Urinary bladder (tissue), 4 donors: Measurements from ENCODE around the gene SMARCE1. TPM values are rescaled to one million over a fixed set of nuclear protein-coding genes. Genes with fewer than 3 reads are reported as not detected.
"Not testable (repeated sequence)": the region's sequence is repeated elsewhere in the genome, so short reads cannot be mapped to it uniquely, and the experiment has no call there.

Experiments used
- DNase-seq: peaks from one replicate; pipeline ENCODE4 v3.0.0-alpha.2; 2015; ENCODE audit errors: extremely low spot score
- H3K27ac ChIP-seq: one replicate; pipeline ENCODE4 v1.5.1; 2013; ENCODE audit warnings: low read depth, mild to moderate bottlenecking, moderate library complexity
- H3K36me3 ChIP-seq: one replicate; pipeline ENCODE4 v1.6.1; 2013; ENCODE audit warnings: mild to moderate bottlenecking, moderate library complexity; ENCODE audit not compliant: insufficient read depth
- H3K4me1 ChIP-seq: one replicate; pipeline ENCODE4 v1.6.1; 2013; ENCODE audit warnings: mild to moderate bottlenecking, moderate library complexity; ENCODE audit not compliant: insufficient read depth
- H3K4me3 ChIP-seq: one replicate; pipeline ENCODE4 v1.5.1; 2013; ENCODE audit warnings: low read depth, low read length
- WGBS: extraction: QIAGEN DNeasy Blood & Tissue Kit; methylation state at CpG from one replicate; pipeline ENCODE4 v1.1.7; 2013; 5-methylcytosine and 5-hydroxymethylcytosine counted together
- polyA plus RNA-seq: library from polyadenylated mRNA; stranded (reverse); fragments of 200-250 nt; gene quantifications from one replicate; pipeline ENCODE4 v1.2.3, GENCODE V29; 2013
- total RNA-seq: library from RNA; depleted of rRNA; stranded (reverse); fragments of >200 nt; gene quantifications from one replicate; pipeline ENCODE4 v1.2.3, GENCODE V29; 2014
- donor health status: healthy with polysubstance abuse.
- donor health status: healthy.

Gene SMARCE1
- total and polyA plus RNA-seq, 2 donors, result 97.6 to 126 TPM

GRCh38 chr17:40598619-40599467, 48.8 kb downstream of the SMARCE1 start:
- no peaks in the 10 kb centered on the region for H3K36me3 ChIP-seq
- DNase-seq, result no peak
- no peaks in the 10 kb centered on the region for H3K4me1 ChIP-seq
- no peak overlapping the region for H3K4me3 ChIP-seq
- 76% methylated on average over 20 of the region's 20 CpGs for WGBS
- no peak overlapping the region for H3K27ac ChIP-seq

GRCh38 chr17:40598301-40598618, 49.4 kb downstream of the SMARCE1 start:
- WGBS, result 83% methylated on average over 5 of the region's 5 CpGs
- no peak overlapping the region for H3K27ac ChIP-seq
- H3K4me3 ChIP-seq, result no peak overlapping the region
- no peak for DNase-seq
- no peaks in the 10 kb centered on the region for H3K4me1 ChIP-seq
- no peaks in the 10 kb centered on the region for H3K36me3 ChIP-seq

- WGBS, result 89% methylated on average over 9 of the region's 9 CpGs
- H3K27ac ChIP-seq, result no peak overlapping the region
Measured at GRCh38 chr17:40597556-40598300, 49.9 kb downstream of the SMARCE1 start.

GRCh38 chr17:40597156-40597555, 50.5 kb downstream of the SMARCE1 start:
- Histone ChIP-seq H3K4me1 (no peaks in the 10 kb centered on the region), H3K27ac (no peak overlapping the region), H3K36me3 (no peaks in the 10 kb centered on the region), H3K4me3 (no peak overlapping the region)
- 86% methylated on average over 3 of the region's 3 CpGs for WGBS
- DNase-seq, result no peak

More at GRCh38 chr17:40597556-40598300, 49.9 kb downstream of the SMARCE1 start:
- DNase-seq, result no peak
- no peaks in the 10 kb centered on the region for H3K4me1 ChIP-seq
- H3K4me3 ChIP-seq, result no peak overlapping the region
- H3K36me3 ChIP-seq, result no peaks in the 10 kb centered on the region

GRCh38 chr17:40596261-40596919, 51.2 kb downstream of the SMARCE1 start:
- no peaks in the 10 kb centered on the region for H3K4me1 ChIP-seq
- H3K27ac ChIP-seq, result no peak overlapping the region
- DNase-seq, result no peak
- WGBS, result 82% methylated on average over 7 of the region's 7 CpGs
- H3K4me3 ChIP-seq, result no peak overlapping the region
- no peaks in the 10 kb centered on the region for H3K36me3 ChIP-seq

- DNase-seq, result no peak
- Histone ChIP-seq H3K4me3 (no peak overlapping the region), H3K4me1 (no peaks in the 10 kb centered on the region), H3K27ac (no peak overlapping the region), H3K36me3 (no peaks in the 10 kb centered on the region)
- 91% methylated on average over 3 of the region's 3 CpGs for WGBS
Measured at GRCh38 chr17:40590742-40591141, 56.9 kb downstream of the SMARCE1 start.

- 85% methylated on average over 2 of the region's 2 CpGs for WGBS
- no peak for DNase-seq
- Histone ChIP-seq H3K27ac (no peak overlapping the region), H3K4me3 (no peak overlapping the region), H3K36me3 (no peaks in the 10 kb centered on the region), H3K4me1 (no peaks in the 10 kb centered on the region)
Measured at GRCh38 chr17:40588552-40588951, 59.1 kb downstream of the SMARCE1 start.

GRCh38 chr17:40586264-40586663, 61.4 kb downstream of the SMARCE1 start:
- H3K4me1 ChIP-seq, H3K4me3 ChIP-seq, H3K36me3 ChIP-seq, DNase-seq, H3K27ac ChIP-seq: not testable (repeated sequence)
- 81% methylated on average over 3 of the region's 3 CpGs for WGBS

GRCh38 chr17:40584950-40585349, 62.7 kb downstream of the SMARCE1 start:
- H3K36me3 ChIP-seq, H3K27ac ChIP-seq, DNase-seq, H3K4me1 ChIP-seq, H3K4me3 ChIP-seq: not testable (repeated sequence)
- 80% methylated on average over 2 of the region's 2 CpGs for WGBS

GRCh38 chr17:40582328-40582901, 65.2 kb downstream of the SMARCE1 start:
- Histone ChIP-seq H3K27ac (no peak overlapping the region), H3K4me3 (no peak overlapping the region), H3K36me3 (no peaks in the 10 kb centered on the region), H3K4me1 (no peaks in the 10 kb centered on the region)
- WGBS, result 51% methylated on average over 11 of the region's 11 CpGs
- peak; percentile 45 for DNase-seq

- H3K4me1 ChIP-seq, result no peaks in the 10 kb centered on the region
Measured at GRCh38 chr17:40580140-40580539, 67.5 kb downstream of the SMARCE1 start.

GRCh38 chr17:40579471-40579870, 68.1 kb downstream of the SMARCE1 start:
- no peak for DNase-seq
- 87% methylated on average over 3 of the region's 3 CpGs for WGBS
- no peaks in the 10 kb centered on the region for H3K4me1 ChIP-seq
- H3K36me3 ChIP-seq, result no peaks in the 10 kb centered on the region
- no peak overlapping the region for H3K4me3 ChIP-seq
- H3K27ac ChIP-seq, result no peak overlapping the region

More at GRCh38 chr17:40580140-40580539, 67.5 kb downstream of the SMARCE1 start:
- H3K27ac ChIP-seq, result no peak overlapping the region
- no peak overlapping the region for H3K4me3 ChIP-seq
- no peaks in the 10 kb centered on the region for H3K36me3 ChIP-seq
- no peak for DNase-seq

GRCh38 chr17:40577611-40578065, 70.0 kb downstream of the SMARCE1 start:
- DNase-seq, result no peak
- 77% methylated on average over 5 of the region's 5 CpGs for WGBS
- no peaks in the 10 kb centered on the region for H3K4me1 ChIP-seq
- no peak overlapping the region for H3K27ac ChIP-seq
- no peaks in the 10 kb centered on the region for H3K36me3 ChIP-seq
- H3K4me3 ChIP-seq, result no peak overlapping the region
